HL-60 (cell line): ENCODE data around the gene ZNF865.
"Not testable (repeated sequence)": the region's sequence is repeated elsewhere in the genome, so short reads cannot be mapped to it uniquely, and the experiment has no call there.

ENCODE experiments used
- DNase-seq, 2 experiments: peaks; one replicate each; pipeline ENCODE4 v3.0.0-alpha.2; 2010 to 2020; ENCODE audit warnings: low read depth in 1 of 2, low spot score in 1 of 2
- H3K27ac ChIP-seq: fragments of 250-450 bp; sonication (Bioruptor Pico); replicated peaks from 2 replicates; pipeline ENCODE4 v1.5.1; 2020; ENCODE audit warnings: mild to moderate bottlenecking, moderate library complexity
- H3K27me3 ChIP-seq: fragments of 250-450 bp; sonication (Bioruptor Pico); 2 replicates; pipeline ENCODE4 v1.5.1; 2021; ENCODE audit warnings: mild to moderate bottlenecking, moderate library complexity; ENCODE audit not compliant: insufficient read depth, poor library complexity, severe bottlenecking
- H3K4me3 ChIP-seq: replicated peaks from 2 replicates; pipeline ENCODE4 v1.5.1; 2011; ENCODE audit warnings: mild to moderate bottlenecking, control low read depth, low read length; ENCODE audit not compliant: insufficient read depth
- CTCF ChIP-seq: IDR thresholded peaks from one replicate; pipeline ENCODE4 v1.5.1; 2011; ENCODE audit warnings: low read length, control low read depth, inconsistent platforms; ENCODE audit not compliant: insufficient read depth
- GABPA ChIP-seq: IDR thresholded peaks from 2 replicates; pipeline ENCODE4 v1.6.1; 2012; ENCODE audit warnings: low read depth
- POLR2AphosphoS5 ChIP-seq: IDR thresholded peaks from 2 replicates; pipeline ENCODE4 v1.6.1; 2012; ENCODE audit warnings: low read depth
- REST ChIP-seq: IDR thresholded peaks from 2 replicates; pipeline ENCODE4 v1.6.1; 2012; ENCODE audit warnings: low read depth; ENCODE audit not compliant: insufficient replicate concordance
- SPI1 ChIP-seq: IDR thresholded peaks from 2 replicates; pipeline ENCODE4 v1.6.1; 2012; ENCODE audit warnings: low read depth, mild to moderate bottlenecking, borderline replicate concordance

Gene ZNF865

GRCh38 chr19:55580628-55581144 is 24.8 kb upstream of the ZNF865 start, which contains the start of gene ZNF579:
Gene ZNF579, minus strand, starts transcription at chr19:55580848. Its CDS starts 1,209 bp downstream, at chr19:55579639.
- Histone ChIP-seq H3K4me3 (peak within 1 kb of the TSS; percentile 94), H3K27ac (peak within 1 kb of the TSS; percentile 78), H3K27me3 (peaks cover 13% of the 10 kb centered on the region)
- TF ChIP-seq REST = no peak
- peak; percentile 20; the same call in 1 of the 2 replicates for TF ChIP-seq SPI1
- no peak for TF ChIP-seq CTCF
- peak; percentile 73; the same call in 1 of the 2 replicates for TF ChIP-seq POLR2AphosphoS5
- peak; percentile 94 for TF ChIP-seq GABPA
- peak; percentile 85 to 93 for DNase-seq

GRCh38 chr19:55581145-55581822 is 24.2 kb upstream of the ZNF865 start:
- Histone ChIP-seq H3K27me3 (peaks cover 19% of the 10 kb centered on the region), H3K4me3 (peak overlapping the region; percentile 94), H3K27ac (peak overlapping the region; percentile 78)
- DNase-seq = no peak
- TF ChIP-seq CTCF = no peak
- no peak for TF ChIP-seq GABPA
- peak; percentile 98 for TF ChIP-seq REST

GRCh38 chr19:55581823-55582223 is 23.6 kb upstream of the ZNF865 start:
- H3K27ac ChIP-seq = no peak overlapping the region
- DNase-seq = no peak
- no peak for TF ChIP-seq POLR2AphosphoS5
- no peak for TF ChIP-seq REST
- no peak for TF ChIP-seq SPI1
- TF ChIP-seq GABPA = no peak
- TF ChIP-seq CTCF = no peak

GRCh38 chr19:55582284-55582683 is 23.2 kb upstream of the ZNF865 start:
- not testable (repeated sequence) for H3K4me3 ChIP-seq, H3K27ac ChIP-seq, DNase-seq
- H3K27me3 ChIP-seq = peaks cover 25% of the 10 kb centered on the region

More at GRCh38 chr19:55581823-55582223, 23.6 kb upstream of the ZNF865 start:
- H3K4me3 ChIP-seq = no peak overlapping the region
- peaks cover 24% of the 10 kb centered on the region for H3K27me3 ChIP-seq

GRCh38 chr19:55583897-55584296 is 21.6 kb upstream of the ZNF865 start:
- not testable (repeated sequence) for H3K4me3 ChIP-seq, H3K27ac ChIP-seq, DNase-seq
- peaks cover 25% of the 10 kb centered on the region for H3K27me3 ChIP-seq
